ENCODE measurements around the gene CSK. TPM values are rescaled to one million over a fixed set of nuclear protein-coding genes. Genes with fewer than 3 reads are reported as not detected.

Gene CSK
- total RNA-seq, 4 donors from 2014 or later: 8.4 to 23.1 (median 18.2) TPM

GRCh38 chr15:74742422-74742821 is 39.5 kb upstream of the CSK start:
- H3K27ac ChIP-seq: no peak overlapping the region
- peaks cover 0 to 9% (median 0%) of the 10 kb centered on the region in 3 donors for H3K9me3 ChIP-seq
- no peaks in the 10 kb centered on the region for H3K36me3 ChIP-seq
- no peak overlapping the region for H3K4me3 ChIP-seq
- WGBS, 2 donors (ENCODE audit: low coverage in 1 of 2): 86 to 88% methylated on average over 4 of the region's 5 CpGs
- no peaks in the 10 kb centered on the region for H3K4me1 ChIP-seq
- H3K27me3 ChIP-seq: peaks cover 26% of the 10 kb centered on the region
- TF ChIP-seq EP300 (IDR thresholded peaks at IDR 0.05) (no peak), POLR2A (IDR thresholded peaks at IDR 0.05) (no peak), POLR2AphosphoS5 (IDR thresholded peaks at IDR 0.05) (no peak)
- TF ChIP-seq, protein P1, sequence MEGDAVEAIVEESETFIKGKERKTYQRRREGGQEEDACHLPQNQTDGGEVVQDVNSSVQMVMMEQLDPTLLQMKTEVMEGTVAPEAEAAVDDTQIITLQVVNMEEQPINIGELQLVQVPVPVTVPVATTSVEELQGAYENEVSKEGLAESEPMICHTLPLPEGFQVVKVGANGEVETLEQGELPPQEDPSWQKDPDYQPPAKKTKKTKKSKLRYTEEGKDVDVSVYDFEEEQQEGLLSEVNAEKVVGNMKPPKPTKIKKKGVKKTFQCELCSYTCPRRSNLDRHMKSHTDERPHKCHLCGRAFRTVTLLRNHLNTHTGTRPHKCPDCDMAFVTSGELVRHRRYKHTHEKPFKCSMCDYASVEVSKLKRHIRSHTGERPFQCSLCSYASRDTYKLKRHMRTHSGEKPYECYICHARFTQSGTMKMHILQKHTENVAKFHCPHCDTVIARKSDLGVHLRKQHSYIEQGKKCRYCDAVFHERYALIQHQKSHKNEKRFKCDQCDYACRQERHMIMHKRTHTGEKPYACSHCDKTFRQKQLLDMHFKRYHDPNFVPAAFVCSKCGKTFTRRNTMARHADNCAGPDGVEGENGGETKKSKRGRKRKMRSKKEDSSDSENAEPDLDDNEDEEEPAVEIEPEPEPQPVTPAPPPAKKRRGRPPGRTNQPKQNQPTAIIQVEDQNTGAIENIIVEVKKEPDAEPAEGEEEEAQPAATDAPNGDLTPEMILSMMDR (IDR thresholded peaks at IDR 0.05): no peak
- ATAC-seq: no peak

GRCh38 chr15:74746389-74746788 is 35.5 kb upstream of the CSK start:
- Histone ChIP-seq H3K27ac (no peak overlapping the region), H3K36me3 (no peaks in the 10 kb centered on the region), H3K9me3 (peaks cover 0 to 9% (median 0%) of the 10 kb centered on the region in 3 donors), H3K4me1 (no peaks in the 10 kb centered on the region), H3K4me3 (no peak overlapping the region), H3K27me3 (peaks cover 12% of the 10 kb centered on the region)
- TF ChIP-seq, protein P1 (IDR thresholded peaks at IDR 0.05): no peak
- TF ChIP-seq POLR2A (IDR thresholded peaks at IDR 0.05) (no peak), EP300 (IDR thresholded peaks at IDR 0.05) (no peak), POLR2AphosphoS5 (IDR thresholded peaks at IDR 0.05) (no peak)
- 65 to 70% methylated on average over 3 to 4 of the region's 4 CpGs for WGBS, 2 donors (ENCODE audit: low coverage in 1 of 2)
- no peak for ATAC-seq

- 67% methylated on average over 1 of the region's 3 CpGs; no CpG with 5 or more reads in 1 of the 2 donors for WGBS, 2 donors (ENCODE audit: low coverage in 1 of 2)
- Histone ChIP-seq H3K9me3 (no peaks in the 10 kb centered on the region), H3K36me3 (no peaks in the 10 kb centered on the region), H3K4me3 (no peak within 1 kb of the TSS), H3K27ac (no peak within 1 kb of the TSS), H3K4me1 (no peaks in the 10 kb centered on the region), H3K27me3 (peaks cover 4% of the 10 kb centered on the region)
- no peak for ATAC-seq
- TF ChIP-seq POLR2AphosphoS5 (IDR thresholded peaks at IDR 0.05) (no peak), POLR2A (IDR thresholded peaks at IDR 0.05) (no peak), EP300 (IDR thresholded peaks at IDR 0.05) (no peak)
- TF ChIP-seq, protein P1 (IDR thresholded peaks at IDR 0.05): no peak
These were observed 33.4 kb upstream of the CSK start, which contains the start of gene CYP1A2 for GRCh38 chr15:74748322-74748946. CYP1A2 (plus strand) TSS chr15:74748845; CDS start chr15:74749739, 894 bp downstream.

DNA sequence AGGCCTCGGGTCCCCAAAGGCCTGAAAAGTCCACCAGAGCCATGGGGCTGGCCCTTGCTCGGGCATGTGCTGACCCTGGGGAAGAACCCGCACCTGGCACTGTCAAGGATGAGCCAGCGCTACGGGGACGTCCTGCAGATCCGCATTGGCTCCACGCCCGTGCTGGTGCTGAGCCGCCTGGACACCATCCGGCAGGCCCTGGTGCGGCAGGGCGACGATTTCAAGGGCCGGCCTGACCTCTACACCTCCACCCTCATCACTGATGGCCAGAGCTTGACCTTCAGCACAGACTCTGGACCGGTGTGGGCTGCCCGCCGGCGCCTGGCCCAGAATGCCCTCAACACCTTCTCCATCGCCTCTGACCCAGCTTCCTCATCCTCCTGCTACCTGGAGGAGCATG is 32.0 kb upstream of the CSK start:
- Histone ChIP-seq H3K27me3 (peaks cover 4% of the 10 kb centered on the region), H3K9me3 (no peaks in the 10 kb centered on the region), H3K4me1 (no peaks in the 10 kb centered on the region), H3K36me3 (no peaks in the 10 kb centered on the region), H3K27ac (no peak overlapping the region), H3K4me3 (no peak overlapping the region)
- 80% methylated on average over 1 of the region's 20 CpGs; no CpG with 5 or more reads in 1 of the 2 donors for WGBS, 2 donors (ENCODE audit: low coverage in 1 of 2)
- no peak for ATAC-seq
- TF ChIP-seq, protein P1 (IDR thresholded peaks at IDR 0.05): no peak
- TF ChIP-seq POLR2AphosphoS5 (IDR thresholded peaks at IDR 0.05) (no peak), POLR2A (IDR thresholded peaks at IDR 0.05) (no peak), EP300 (IDR thresholded peaks at IDR 0.05) (no peak)

GRCh38 chr15:74750751-74751150 is 31.1 kb upstream of the CSK start:
- ATAC-seq: no peak
- Histone ChIP-seq H3K4me3 (no peak overlapping the region), H3K27me3 (peaks cover 4% of the 10 kb centered on the region), H3K36me3 (no peaks in the 10 kb centered on the region), H3K9me3 (no peaks in the 10 kb centered on the region), H3K4me1 (no peaks in the 10 kb centered on the region), H3K27ac (no peak overlapping the region)
- 45 to 63% methylated on average over 1 to 2 of the region's 2 CpGs for WGBS, 2 donors (ENCODE audit: low coverage in 1 of 2)
- TF ChIP-seq, protein P1 (IDR thresholded peaks at IDR 0.05): no peak
- no peak for TF ChIP-seq EP300 (IDR thresholded peaks at IDR 0.05)
- no peak for TF ChIP-seq POLR2AphosphoS5 (IDR thresholded peaks at IDR 0.05)
- no peak for TF ChIP-seq POLR2A (IDR thresholded peaks at IDR 0.05)
